ENCODE results near the gene LHFPL6. TPM values are rescaled to one million over a fixed set of nuclear protein-coding genes. Genes with fewer than 3 reads are reported as not detected.

Gene LHFPL6
- total and polyA plus RNA-seq, 2 experiments from 2014 or later, result 7.8 to 9.5 TPM

- Histone ChIP-seq H3F3A (replicated peaks; ENCODE audit: low read depth) (no peaks in the 10 kb centered on the region), H3K9me2 (ENCODE audit: insufficient read depth) (no peaks in the 10 kb centered on the region; the same call in 1 of the 2 replicates), H3K4me3 (no peak overlapping the region), H3K4me1 (ENCODE audit: insufficient read depth) (no peaks in the 10 kb centered on the region), H3K4me2 (no peak overlapping the region), H3K27ac (ENCODE audit: low read depth) (no peak overlapping the region), H3K36me3 (ENCODE audit: insufficient read depth) (no peaks in the 10 kb centered on the region), H3K79me2 (replicated peaks; ENCODE audit: insufficient read depth) (no peaks in the 10 kb centered on the region), H3K27me3 (ENCODE audit: insufficient read depth) (no peaks in the 10 kb centered on the region), H4K20me1 (replicated peaks; ENCODE audit: insufficient read depth) (no peaks in the 10 kb centered on the region), H2AFZ (no peak overlapping the region)
- H3K27ac Mint-ChIP-seq, result no peak overlapping the region
- H3K27me3 Mint-ChIP-seq (ENCODE audit: insufficient read depth, low read depth, poor library complexity), result no peaks in the 10 kb centered on the region
- H3K9me3 Mint-ChIP-seq, result no peaks in the 10 kb centered on the region
- no peak for DNase-seq (ENCODE audit: low spot score)
- H3K4me3 Mint-ChIP-seq, result no peak overlapping the region
- no peak for ATAC-seq
- TF ChIP-seq POLR2AphosphoS5 (IDR thresholded peaks at IDR 0.05; ENCODE audit: low read depth) (no peak), CTCF (conservative IDR thresholded peaks at IDR 0.05; ENCODE audit: low read depth in 2 of 2) (no peak), EZH2phosphoT487 (IDR thresholded peaks at IDR 0.05; ENCODE audit: unreplicated experiment) (no peak), ZNF331 (CRISPR knock-in tag; IDR thresholded peaks at IDR 0.05; ENCODE audit: low read depth) (no peak), REST (IDR thresholded peaks at IDR 0.05; ENCODE audit: unreplicated experiment) (no peak), CREB1 (CRISPR knock-in tag; IDR thresholded peaks at IDR 0.05; ENCODE audit: low read depth) (no peak), STAT1 (IDR thresholded peaks at IDR 0.05; ENCODE audit: unreplicated experiment) (no peak), ZNF114 (CRISPR knock-in tag; IDR thresholded peaks at IDR 0.05) (no peak), NANOG (IDR thresholded peaks at IDR 0.05; ENCODE audit: borderline replicate concordance) (no peak), EZH2 (IDR thresholded peaks at IDR 0.05; ENCODE audit: low read depth, unreplicated experiment) (no peak), ZNF462 (CRISPR knock-in tag; IDR thresholded peaks at IDR 0.05) (no peak), ETS1 (IDR thresholded peaks at IDR 0.05) (no peak), JUNB (IDR thresholded peaks at IDR 0.05; ENCODE audit: unreplicated experiment) (no peak)
- H3K36me3 Mint-ChIP-seq (ENCODE audit: low read depth), result no peaks in the 10 kb centered on the region
- H3K4me1 Mint-ChIP-seq, result no peaks in the 10 kb centered on the region; the same call in 2 of the 3 replicates
Measured at GRCh38 chr13:39524795-39525194, 78.2 kb downstream of the LHFPL6 start.

Data from GM23338 (cell line).